ENCODE results near the gene PLAAT3.

- TF ChIP-seq, protein P1, sequence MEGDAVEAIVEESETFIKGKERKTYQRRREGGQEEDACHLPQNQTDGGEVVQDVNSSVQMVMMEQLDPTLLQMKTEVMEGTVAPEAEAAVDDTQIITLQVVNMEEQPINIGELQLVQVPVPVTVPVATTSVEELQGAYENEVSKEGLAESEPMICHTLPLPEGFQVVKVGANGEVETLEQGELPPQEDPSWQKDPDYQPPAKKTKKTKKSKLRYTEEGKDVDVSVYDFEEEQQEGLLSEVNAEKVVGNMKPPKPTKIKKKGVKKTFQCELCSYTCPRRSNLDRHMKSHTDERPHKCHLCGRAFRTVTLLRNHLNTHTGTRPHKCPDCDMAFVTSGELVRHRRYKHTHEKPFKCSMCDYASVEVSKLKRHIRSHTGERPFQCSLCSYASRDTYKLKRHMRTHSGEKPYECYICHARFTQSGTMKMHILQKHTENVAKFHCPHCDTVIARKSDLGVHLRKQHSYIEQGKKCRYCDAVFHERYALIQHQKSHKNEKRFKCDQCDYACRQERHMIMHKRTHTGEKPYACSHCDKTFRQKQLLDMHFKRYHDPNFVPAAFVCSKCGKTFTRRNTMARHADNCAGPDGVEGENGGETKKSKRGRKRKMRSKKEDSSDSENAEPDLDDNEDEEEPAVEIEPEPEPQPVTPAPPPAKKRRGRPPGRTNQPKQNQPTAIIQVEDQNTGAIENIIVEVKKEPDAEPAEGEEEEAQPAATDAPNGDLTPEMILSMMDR (IDR thresholded peaks at IDR 0.05), result no peak
- TF ChIP-seq POLR2A (IDR thresholded peaks at IDR 0.05), result no peak
Observed at GRCh38 chr11:63619967-63620366, 5.7 kb upstream of the PLAAT3 start.

Data from right lobe of liver (tissue), 4 donors.